ENCODE measurements around the gene NCAPH2.
A peak's percentile ranks its signal among the peaks of the same experiment; 100 is the strongest.

Gene NCAPH2

DNA sequence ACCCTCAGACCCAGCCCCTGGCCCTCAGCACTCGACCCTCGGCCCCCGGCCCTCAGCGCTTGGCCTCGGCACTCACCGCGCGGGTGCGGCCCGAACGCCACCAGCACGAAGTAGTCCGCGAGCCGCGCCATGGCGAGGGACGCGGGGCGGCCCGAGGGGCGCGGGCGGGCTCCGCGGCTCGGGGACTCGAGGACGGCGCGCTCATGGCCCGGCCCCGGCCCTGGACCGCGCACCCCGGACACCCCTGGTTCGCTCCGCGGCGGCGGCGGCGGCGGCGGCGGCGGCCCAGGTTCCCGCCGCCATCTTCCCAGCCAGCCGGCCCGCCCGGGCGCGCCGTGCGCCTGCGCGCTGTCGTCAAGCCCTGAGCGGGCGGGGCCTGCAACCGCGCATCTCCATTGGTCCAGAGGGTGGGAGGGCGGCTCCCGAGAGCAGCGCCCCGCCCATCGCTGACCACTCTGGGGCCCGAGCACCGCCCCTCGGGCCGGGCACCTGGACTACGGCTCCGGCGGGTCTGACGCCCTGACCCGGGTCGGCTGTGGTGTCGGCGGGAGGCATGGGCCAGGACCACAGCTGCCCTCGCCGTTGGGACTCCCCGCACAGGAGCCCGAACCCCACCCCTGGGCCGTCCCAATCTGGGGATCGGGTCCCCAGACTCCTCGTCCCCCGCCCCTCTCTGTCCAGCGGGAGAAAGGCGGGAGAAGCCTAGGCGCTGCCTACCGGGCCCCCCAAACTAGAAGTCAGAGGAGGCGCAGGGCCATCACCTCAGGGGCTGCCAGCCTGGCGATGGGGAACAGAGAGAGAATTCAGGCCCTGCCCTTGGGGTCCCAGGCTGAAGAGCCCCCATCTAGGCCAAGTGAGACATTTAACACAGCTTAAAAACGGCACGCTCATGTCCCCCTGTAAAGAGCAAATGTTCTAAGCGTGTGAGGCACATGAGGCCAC, 33.0 kb upstream of the NCAPH2 start, which contains the start of gene SBF1:
TSS of gene SBF1 (minus strand) at position 326 of the 942 bp plus-strand sequence. CDS start at position 131, 195 bp downstream.
- DNase-seq = peak; percentile 95

GRCh38 chr22:50475652-50476002, 32.4 kb upstream of the NCAPH2 start:
- no peak for DNase-seq

- DNase-seq = no peak
Observed at GRCh38 chr22:50476868-50477267, 31.2 kb upstream of the NCAPH2 start.

GRCh38 chr22:50477923-50478322, 30.1 kb upstream of the NCAPH2 start:
- DNase-seq = no peak

DNA sequence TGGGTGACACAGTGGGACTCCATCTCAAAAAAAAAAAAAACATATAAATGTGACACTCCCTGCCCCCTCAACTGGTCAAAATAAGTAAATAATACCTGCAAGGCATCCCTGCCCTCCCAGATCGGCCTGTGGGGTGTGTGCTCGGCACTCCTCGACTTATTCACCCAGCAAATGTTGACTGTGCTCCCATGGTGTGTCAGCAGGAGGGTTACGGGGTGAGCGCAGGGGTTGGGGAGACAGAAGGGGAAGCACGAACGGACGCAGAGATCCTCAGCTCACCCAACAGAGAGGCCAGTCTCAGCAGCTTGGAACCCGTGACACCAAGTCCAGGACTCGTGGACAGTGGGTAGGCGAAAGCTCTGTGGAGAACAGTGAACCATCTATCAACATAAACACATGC, 28.3 kb upstream of the NCAPH2 start:
- DNase-seq = no peak

- no peak for DNase-seq
Observed at GRCh38 chr22:50481045-50481439, 27.0 kb upstream of the NCAPH2 start.

GRCh38 chr22:50481440-50482106, 26.5 kb upstream of the NCAPH2 start, which contains the start of gene ADM2:
ADM2 (plus strand) TSS chr22:50481543; CDS start chr22:50481848, 305 bp downstream.
- DNase-seq = peak; percentile 35

GRCh38 chr22:50482107-50483074, 25.6 kb upstream of the NCAPH2 start:
- no peak for DNase-seq

DNA sequence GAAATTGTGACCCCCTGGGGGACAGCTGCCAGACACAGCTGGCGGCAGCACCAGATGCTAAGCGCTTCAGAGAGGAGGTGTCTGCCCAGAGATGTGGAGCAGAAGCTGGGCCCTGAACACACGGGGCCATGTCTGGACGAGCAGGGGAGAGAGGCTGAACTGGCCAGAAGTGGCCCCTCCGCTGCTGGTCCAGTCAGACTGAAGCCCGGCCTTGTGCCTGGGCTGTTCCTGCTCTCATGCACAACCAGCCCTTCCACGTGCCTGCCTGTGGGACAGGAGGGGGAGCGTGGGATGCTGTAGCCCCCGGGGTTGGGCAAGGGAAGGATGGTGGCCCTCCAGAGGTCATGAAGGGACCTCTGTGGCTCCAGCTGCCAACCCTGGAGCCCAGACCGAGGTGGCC, 24.9 kb upstream of the NCAPH2 start:
- no peak for DNase-seq

DNA sequence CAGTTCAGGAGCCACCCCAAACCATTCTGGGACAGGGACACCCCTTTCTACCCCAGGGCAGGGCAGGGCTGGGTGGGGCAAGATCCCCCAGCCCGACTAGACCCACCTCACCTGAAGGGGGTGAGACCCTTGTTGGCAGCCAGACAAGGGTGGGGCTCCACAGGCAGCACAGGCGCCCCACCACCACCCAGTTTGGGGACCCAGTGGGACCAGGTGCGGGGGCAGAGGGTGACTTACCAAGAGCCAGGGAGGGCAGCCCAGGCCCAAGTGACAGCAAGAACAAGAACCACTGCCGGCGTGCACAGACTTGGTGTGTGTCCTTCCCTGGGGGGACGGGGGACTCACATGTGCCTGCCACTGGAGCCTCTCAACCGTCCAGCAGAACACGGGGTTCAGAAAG, 24.5 kb upstream of the NCAPH2 start:
- DNase-seq = no peak

GRCh38 chr22:50483977-50484853, 23.8 kb upstream of the NCAPH2 start:
- no peak for DNase-seq

GRCh38 chr22:50485221-50486131, 22.5 kb upstream of the NCAPH2 start:
- DNase-seq = no peak

GRCh38 chr22:50486561-50487289, 21.3 kb upstream of the NCAPH2 start, which contains the start of gene MIOX:
MIOX (plus strand) TSS chr22:50486859; CDS start chr22:50486898, 39 bp downstream.
- no peak for DNase-seq

- no peak for DNase-seq
Observed at GRCh38 chr22:50487290-50488005, 20.6 kb upstream of the NCAPH2 start.

GRCh38 chr22:50488006-50488677, 19.9 kb upstream of the NCAPH2 start:
- no peak for DNase-seq

- DNase-seq = no peak
Observed at GRCh38 chr22:50488886-50489285, 19.1 kb upstream of the NCAPH2 start.

- no peak for DNase-seq
Observed at GRCh38 chr22:50489363-50490243, 18.4 kb upstream of the NCAPH2 start.
